SU-DHL-6 (cell line): ENCODE data around the gene FBXO31.

Source experiments
- H2AFZ ChIP-seq: fragments of 200-600 bp; sonication (generic); 2 replicates; pipeline ENCODE4 v1.6.1; 2014; ENCODE audit warnings: low read depth, mild to moderate bottlenecking, moderate library complexity, mixed read lengths, antibody characterized with exemption, low read length; ENCODE audit not compliant: severe bottlenecking
- H3F3A ChIP-seq: fragments of 200-600 bp; shearing (Covaris generic); 2 replicates; pipeline ENCODE4 v1.6.0; 2016; ENCODE audit warnings: antibody characterized with exemption, mild to moderate bottlenecking; ENCODE audit not compliant: insufficient read depth
- H3K27ac ChIP-seq: fragments of 200-600 bp; sonication (generic); 2 replicates; pipeline ENCODE4 v1.5.1; 2016; ENCODE audit warnings: low read depth, mild to moderate bottlenecking, low read length, moderate library complexity, mixed read lengths
- H3K27me3 ChIP-seq: fragments of 200-600 bp; sonication (generic), shearing (Covaris generic); 2 replicates; pipeline ENCODE4 v1.6.0; 2014; ENCODE audit warnings: mild to moderate bottlenecking, low read length
- H3K36me3 ChIP-seq: fragments of 200-600 bp; sonication (generic); 2 replicates; pipeline ENCODE4 v1.6.1; 2014; ENCODE audit warnings: mild to moderate bottlenecking, low read length, mixed read lengths
- H3K4me2 ChIP-seq: fragments of 300-600, 200-600 bp; shearing (Covaris generic), sonication (generic); 2 replicates; pipeline ENCODE4 v1.6.0; 2014; ENCODE audit warnings: low read length, low read depth, mild to moderate bottlenecking; ENCODE audit not compliant: poor library complexity, severe bottlenecking
- H3K4me3 ChIP-seq: fragments of 200-600 bp; sonication (generic); 2 replicates; pipeline ENCODE4 v1.5.1; 2014; ENCODE audit warnings: antibody characterized with exemption, low read length, mild to moderate bottlenecking, mixed read lengths; ENCODE audit not compliant: insufficient read depth, poor library complexity, severe bottlenecking
- H3K79me2 ChIP-seq: fragments of 200-600 bp; sonication (generic); 2 replicates; pipeline ENCODE4 v1.6.1; 2014; ENCODE audit warnings: mild to moderate bottlenecking, low read length, moderate library complexity; ENCODE audit not compliant: insufficient read depth
- H3K9ac ChIP-seq: fragments of 200-600 bp; sonication (generic); 2 replicates; pipeline ENCODE4 v1.7.0; 2014; ENCODE audit warnings: mild to moderate bottlenecking, low read length
- H3K9me2 ChIP-seq: fragments of 200-600 bp; sonication (generic); replicated peaks from 2 replicates; pipeline ENCODE4 v1.6.1; 2014; ENCODE audit warnings: low read length; ENCODE audit not compliant: insufficient read depth
- H3K9me3 ChIP-seq: fragments of 200-600 bp; sonication (generic); 2 replicates; pipeline ENCODE4 v1.6.1; 2014; ENCODE audit warnings: low read length, mixed read lengths; ENCODE audit not compliant: insufficient read depth
- H4K20me1 ChIP-seq: fragments of 200-600 bp; sonication (generic); 2 replicates; pipeline ENCODE4 v1.6.1; 2014; ENCODE audit warnings: low read depth, mild to moderate bottlenecking, antibody characterized with exemption, low read length, moderate library complexity, mixed read lengths
- EZH2phosphoT487 ChIP-seq: fragments of 200-600 bp; sonication (generic), shearing (Covaris generic); conservative IDR thresholded peaks from 2 replicates; pipeline ENCODE4 v1.6.1; 2018; ENCODE audit warnings: mild to moderate bottlenecking, antibody characterized with exemption, low read length, moderate library complexity, mixed read lengths
- TF ChIP-seq, protein P1 (sequence below): fragments of 200-600 bp; sonication (generic); IDR thresholded peaks from one replicate; pipeline ENCODE4 v1.5.1; 2017; ENCODE audit warnings: antibody characterized with exemption, mild to moderate bottlenecking, low read length, moderate library complexity; ENCODE audit not compliant: insufficient read depth, poor library complexity, severe bottlenecking

The FBXO31 gene

DNA sequence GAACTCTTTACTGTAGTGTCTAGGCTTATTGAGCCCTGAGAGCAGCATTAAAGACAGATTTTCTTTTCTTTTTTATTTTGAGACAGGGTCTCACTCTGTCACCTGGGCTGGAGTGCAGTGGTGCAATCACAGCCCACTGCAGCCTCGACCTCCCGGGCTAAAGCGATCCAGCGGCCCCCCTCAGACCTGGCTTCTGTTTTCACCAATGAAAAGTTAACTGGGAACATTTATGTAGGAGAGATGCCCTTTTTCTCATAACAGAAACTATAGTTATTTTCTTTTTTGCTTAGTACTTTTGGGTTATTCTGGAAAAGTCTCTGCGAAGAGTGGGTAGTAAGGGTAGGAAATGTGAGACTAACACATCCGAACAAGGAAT lies 10.1 kb upstream of the FBXO31 start:
- Histone ChIP-seq H3K9ac (peak overlapping the region; percentile 86), H4K20me1 (peaks cover 7% of the 10 kb centered on the region; the same call in 1 of the 2 replicates), H3K27ac (peak overlapping the region; percentile 4), H2AFZ (no peak overlapping the region), H3K9me3 (no peaks in the 10 kb centered on the region), H3K4me2 (peak overlapping the region; percentile 75), H3K36me3 (no peaks in the 10 kb centered on the region), H3F3A (peaks cover 15% of the 10 kb centered on the region), H3K9me2 (no peaks in the 10 kb centered on the region), H3K79me2 (peaks cover 58% of the 10 kb centered on the region), H3K27me3 (no peaks in the 10 kb centered on the region), H3K4me3 (peak overlapping the region; percentile 59)
- TF ChIP-seq EZH2phosphoT487: no peak
- TF ChIP-seq, protein P1, sequence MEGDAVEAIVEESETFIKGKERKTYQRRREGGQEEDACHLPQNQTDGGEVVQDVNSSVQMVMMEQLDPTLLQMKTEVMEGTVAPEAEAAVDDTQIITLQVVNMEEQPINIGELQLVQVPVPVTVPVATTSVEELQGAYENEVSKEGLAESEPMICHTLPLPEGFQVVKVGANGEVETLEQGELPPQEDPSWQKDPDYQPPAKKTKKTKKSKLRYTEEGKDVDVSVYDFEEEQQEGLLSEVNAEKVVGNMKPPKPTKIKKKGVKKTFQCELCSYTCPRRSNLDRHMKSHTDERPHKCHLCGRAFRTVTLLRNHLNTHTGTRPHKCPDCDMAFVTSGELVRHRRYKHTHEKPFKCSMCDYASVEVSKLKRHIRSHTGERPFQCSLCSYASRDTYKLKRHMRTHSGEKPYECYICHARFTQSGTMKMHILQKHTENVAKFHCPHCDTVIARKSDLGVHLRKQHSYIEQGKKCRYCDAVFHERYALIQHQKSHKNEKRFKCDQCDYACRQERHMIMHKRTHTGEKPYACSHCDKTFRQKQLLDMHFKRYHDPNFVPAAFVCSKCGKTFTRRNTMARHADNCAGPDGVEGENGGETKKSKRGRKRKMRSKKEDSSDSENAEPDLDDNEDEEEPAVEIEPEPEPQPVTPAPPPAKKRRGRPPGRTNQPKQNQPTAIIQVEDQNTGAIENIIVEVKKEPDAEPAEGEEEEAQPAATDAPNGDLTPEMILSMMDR: no peak

GRCh38 chr16:87392821-87393679 lies 9.5 kb upstream of the FBXO31 start:
- peak overlapping the region; percentile 4 for H3K27ac ChIP-seq
- H2AFZ ChIP-seq: no peak overlapping the region
- H3K79me2 ChIP-seq: peaks cover 52% of the 10 kb centered on the region

GRCh38 chr16:87391950-87392820 lies 8.6 kb upstream of the FBXO31 start, which contains the start of gene MAP1LC3B:
Gene MAP1LC3B, plus strand, starts transcription at chr16:87392336. Its CDS starts 92 bp downstream, at chr16:87392428.
- Histone ChIP-seq H3K9me3 (no peaks in the 10 kb centered on the region), H3K27me3 (no peaks in the 10 kb centered on the region), H3K4me3 (peak within 1 kb of the TSS; percentile 76), H3K79me2 (peaks cover 43% of the 10 kb centered on the region), H3K36me3 (no peaks in the 10 kb centered on the region), H3K9me2 (no peaks in the 10 kb centered on the region), H3K4me2 (peak within 1 kb of the TSS; percentile 75), H3K27ac (peak within 1 kb of the TSS; percentile 59), H3F3A (peaks cover 27% of the 10 kb centered on the region), H3K9ac (peak within 1 kb of the TSS; percentile 86), H2AFZ (no peak within 1 kb of the TSS), H4K20me1 (peaks cover 7% of the 10 kb centered on the region; the same call in 1 of the 2 replicates)
- TF ChIP-seq EZH2phosphoT487: no peak
- TF ChIP-seq, protein P1: no peak

More at GRCh38 chr16:87392821-87393679, 9.5 kb upstream of the FBXO31 start:
- peak overlapping the region; percentile 86 for H3K9ac ChIP-seq
- H3K9me3 ChIP-seq: no peaks in the 10 kb centered on the region
- H3K9me2 ChIP-seq: no peaks in the 10 kb centered on the region
- peak overlapping the region; percentile 59 for H3K4me3 ChIP-seq
- no peaks in the 10 kb centered on the region for H3K36me3 ChIP-seq
- H3K4me2 ChIP-seq: peak overlapping the region; percentile 75
- H3K27me3 ChIP-seq: no peaks in the 10 kb centered on the region
- TF ChIP-seq, protein P1: no peak
- no peak for TF ChIP-seq EZH2phosphoT487
- H3F3A ChIP-seq: peaks cover 20% of the 10 kb centered on the region
- peaks cover 7% of the 10 kb centered on the region; the same call in 1 of the 2 replicates for H4K20me1 ChIP-seq
